Activated CD8-positive, alpha-beta memory T cell treated with anti-CD3 and anti-CD28 coated beads, Interleukin-2, amount 10 ng/mL, durations not matched to agents 7 days and 5 days (primary cell): Measurements from ENCODE around the gene TOX4. TPM values are rescaled to one million over a fixed set of nuclear protein-coding genes. Genes with fewer than 3 reads are reported as not detected.
"Not testable (repeated sequence)": the region's sequence is repeated elsewhere in the genome, so short reads cannot be mapped to it uniquely, and the experiment has no call there.

Experiments used
- ATAC-seq: fragments of 150-1000 bp; cut with Tn5 transposase; one replicate; pipeline ENCODE4 v1.10.0; 2021; ENCODE audit warnings: moderate library complexity
- CTCF ChIA-PET: fragments of 350-600 bp; sonication (Branson Sonifier 250); formaldehyde crosslinking; loops from one replicate; lab custom pipeline; 2021; ENCODE audit warnings: antibody characterized with exemption; lab: Charles Lee
- DNase-seq: peaks from one replicate; pipeline ENCODE4 v3.0.0-alpha.2; 2020
- H3K27ac Mint-ChIP-seq: one replicate; pipeline ENCODE4 v1.8.0; 2021; ENCODE audit warnings: mild to moderate bottlenecking, mixed read lengths
- H3K27me3 Mint-ChIP-seq: one replicate; pipeline ENCODE4 v1.8.0; 2021; ENCODE audit warnings: mixed read lengths
- H3K36me3 Mint-ChIP-seq: one replicate; pipeline ENCODE4 v1.8.0; 2021; ENCODE audit warnings: mild to moderate bottlenecking, mixed read lengths
- H3K4me1 Mint-ChIP-seq: one replicate; pipeline ENCODE4 v1.8.0; 2021; ENCODE audit warnings: mixed read lengths
- H3K4me3 Mint-ChIP-seq: one replicate; pipeline ENCODE4 v1.8.0; 2021; ENCODE audit warnings: mild to moderate bottlenecking, moderate library complexity, mixed read lengths
- H3K9me3 Mint-ChIP-seq: one replicate; pipeline ENCODE4 v1.8.0; 2022; ENCODE audit warnings: low read depth, mixed read lengths
- total RNA-seq, 2 experiments: library from RNA; stranded (reverse); gene quantifications; one replicate each; pipeline ENCODE4 v1.2.3, GENCODE V29; 2021

TOX4 gene
- total RNA-seq, 2 experiments from 2014 or later: 72.7 to 87.1 TPM

- H3K27me3 Mint-ChIP-seq: peaks cover 13% of the 10 kb centered on the region
- DNase-seq, H3K9me3 Mint-ChIP-seq, H3K27ac Mint-ChIP-seq, H3K4me1 Mint-ChIP-seq, ATAC-seq, H3K4me3 Mint-ChIP-seq, H3K36me3 Mint-ChIP-seq: not testable (repeated sequence)
- CTCF ChIA-PET: interaction anchor here (0.9 kb wide), 1 partner anchor 15 kb away, joined by 3 read pairs; no protein-coding TSS in a partner anchor
Observed at GRCh38 chr14:21544588-21544987, 67.6 kb downstream of the TOX4 start.

Other genes starting within 250 kb of the TOX4 start
- gene HNRNPC, start 207.8 kb upstream of the TOX4 start, total RNA-seq: 100 to 1,000 TPM; 718 to 921 TPM
- not detected for gene RPGRIP1, start 197.1 kb upstream of the TOX4 start, total RNA-seq
- 100 to 1,000 TPM; 130 to 151 TPM for gene SUPT16H, start 93.2 kb upstream of the TOX4 start, total RNA-seq
- 100 to 1,000 TPM; 130 to 138 TPM for gene CHD8, start 21.1 kb upstream of the TOX4 start, total RNA-seq
- gene RAB2B, start 236 bp upstream of the TOX4 start, total RNA-seq: 10 to 100 TPM; 26.1 to 28.2 TPM
- gene METTL3, start 34.1 kb downstream of the TOX4 start, total RNA-seq: 10 to 100 TPM; 93.5 to 94.1 TPM
- 1 to 10 TPM; 1.3 to 1.5 TPM for gene SALL2, start 49.2 kb downstream of the TOX4 start, total RNA-seq
- not detected for gene OR10G3, start 102.9 kb downstream of the TOX4 start, total RNA-seq
- not detected for gene OR10G2, start 157.7 kb downstream of the TOX4 start, total RNA-seq
- gene OR4E2, start 176.6 kb downstream of the TOX4 start, total RNA-seq: not detected
- not detected for gene OR4E1, start 196.6 kb downstream of the TOX4 start, total RNA-seq